PC-9 (cell line): ENCODE data around the gene CARNS1. TPM values are rescaled to one million over a fixed set of nuclear protein-coding genes. Genes with fewer than 3 reads are reported as not detected.
A peak's percentile ranks its signal among the peaks of the same experiment; 100 is the strongest.

Experiments
- BruUV-seq: library from RNA; stranded (reverse); fragments of 400-500 nt; replicated peaks from 2 replicates; lab custom pipeline; 2021; lab: Mats Ljungman, UMichigan
- CTCF ChIA-PET: fragments of 300-600 bp; sonication (Branson Sonifier 250); formaldehyde crosslinking; loops from one replicate; lab custom pipeline; 2022; ENCODE audit warnings: antibody characterized with exemption; lab: Charles Lee
- POLR2A ChIA-PET: fragments of 300-600 bp; sonication (Branson Sonifier 250); formaldehyde crosslinking; loops from one replicate; lab custom pipeline; 2022; ENCODE audit warnings: antibody characterized with exemption; ENCODE audit not compliant: unreplicated experiment; lab: Charles Lee
- DNase-seq, 2 experiments: peaks; one replicate each; pipeline versions ENCODE4 v3.0.0 to v3.0.0-alpha.2; 2015 to 2022; ENCODE audit warnings: mixed read lengths in 1 of 2
- H2AFZ ChIP-seq: fragments of 200-600 bp; sonication (generic); 2 replicates; pipeline ENCODE4 v1.8.1; 2017; ENCODE audit warnings: antibody characterized with exemption
- H3F3A ChIP-seq: fragments of 200-600 bp; sonication (generic); 2 replicates; pipeline ENCODE4 v1.8.1; 2017; ENCODE audit warnings: antibody characterized with exemption, mild to moderate bottlenecking, low read depth; ENCODE audit not compliant: insufficient read depth
- H3K27ac ChIP-seq: fragments of 200-600 bp; sonication (generic); 2 replicates; pipeline ENCODE4 v1.6.1; 2016; ENCODE audit warnings: mixed run types
- H3K27me3 ChIP-seq: fragments of 200-600 bp; sonication (generic); 2 replicates; pipeline ENCODE4 v1.6.1; 2016; ENCODE audit warnings: low read depth, mixed run types; ENCODE audit not compliant: insufficient read depth
- H3K36me3 ChIP-seq: fragments of 200-600 bp; sonication (generic); 2 replicates; pipeline ENCODE4 v1.6.1; 2016; ENCODE audit warnings: low read depth, mixed run types
- H3K4me1 ChIP-seq: fragments of 200-600 bp; sonication (generic); replicated peaks from 2 replicates; pipeline ENCODE4 v1.6.1; 2016; ENCODE audit warnings: mixed run types; ENCODE audit not compliant: insufficient read depth
- H3K4me2 ChIP-seq: fragments of 200-600 bp; sonication (generic); 2 replicates; pipeline ENCODE4 v1.6.1; 2017; ENCODE audit warnings: mixed run types
- H3K4me3 ChIP-seq: fragments of 200-600 bp; sonication (generic); 2 replicates; pipeline ENCODE4 v1.6.1; 2016; ENCODE audit warnings: mixed run types
- H3K79me2 ChIP-seq: fragments of 200-600 bp; sonication (generic); 2 replicates; pipeline ENCODE4 v1.6.1; 2017; ENCODE audit warnings: low read depth, mixed run types
- H3K9me2 ChIP-seq: fragments of 200-600 bp; sonication (generic); 2 replicates; pipeline ENCODE4 v1.8.1; 2017; ENCODE audit warnings: mild to moderate bottlenecking; ENCODE audit not compliant: insufficient read depth
- H3K9me3 ChIP-seq: fragments of 200-600 bp; sonication (generic); 2 replicates; pipeline ENCODE4 v1.8.1; 2016; ENCODE audit warnings: low read depth; ENCODE audit not compliant: insufficient read depth
- H4K20me1 ChIP-seq: fragments of 200-600 bp; sonication (generic); 2 replicates; pipeline ENCODE4 v1.8.1; 2017; ENCODE audit not compliant: insufficient read depth
- EZH2 ChIP-seq: fragments of 200-600 bp; sonication (generic); IDR thresholded peaks from 2 replicates; pipeline ENCODE4 v1.8.0; 2017; ENCODE audit warnings: antibody characterized with exemption, low read depth
- intact Hi-C: fragments of 100-400 bp; cut with micrococcal nuclease; formaldehyde crosslinking; loops from one replicate; pipeline ENCODE4 v1.10.0; 2022; ENCODE audit not compliant: unreplicated experiment
- total RNA-seq: library from RNA; stranded (reverse); gene quantifications from 2 replicates; pipeline ENCODE4 v1.2.3, GENCODE V29; 2021
- TF ChIP-seq, protein P1 (sequence below): fragments of 200-600 bp; sonication (generic); conservative IDR thresholded peaks from 2 replicates; pipeline ENCODE4 v1.6.1; 2017; ENCODE audit warnings: mixed run types, antibody characterized with exemption, mild to moderate bottlenecking, moderate library complexity

Gene CARNS1
- total RNA-seq, 1 experiment from 2014 or later: 0.15 TPM

- Histone ChIP-seq H3K79me2 (peaks cover 20% of the 10 kb centered on the region), H3K9me3 (no peaks in the 10 kb centered on the region), H3K27ac (no peak overlapping the region), H3K9me2 (no peaks in the 10 kb centered on the region), H3K4me3 (no peak overlapping the region), H3K4me1 (peaks cover 14% of the 10 kb centered on the region), H3K4me2 (no peak overlapping the region), H3F3A (peaks cover 26% of the 10 kb centered on the region; the same call in 1 of the 2 replicates), H3K27me3 (no peaks in the 10 kb centered on the region), H4K20me1 (peaks cover 3% of the 10 kb centered on the region; the same call in 1 of the 2 replicates), H2AFZ (no peak overlapping the region), H3K36me3 (0 out of 2 replicates have a peak, but pooled peaks cover 6% of the 10 kb centered on the region)
- POLR2A ChIA-PET: interaction anchor here (0.5 kb wide), 1 partner anchor 40 kb away, joined by 3 read pairs; no protein-coding TSS in a partner anchor
- no peak for DNase-seq
- CTCF ChIA-PET: no interaction called here
- no TSS peak for BruUV-seq
- no peak for TF ChIP-seq EZH2
- TF ChIP-seq, protein P1, sequence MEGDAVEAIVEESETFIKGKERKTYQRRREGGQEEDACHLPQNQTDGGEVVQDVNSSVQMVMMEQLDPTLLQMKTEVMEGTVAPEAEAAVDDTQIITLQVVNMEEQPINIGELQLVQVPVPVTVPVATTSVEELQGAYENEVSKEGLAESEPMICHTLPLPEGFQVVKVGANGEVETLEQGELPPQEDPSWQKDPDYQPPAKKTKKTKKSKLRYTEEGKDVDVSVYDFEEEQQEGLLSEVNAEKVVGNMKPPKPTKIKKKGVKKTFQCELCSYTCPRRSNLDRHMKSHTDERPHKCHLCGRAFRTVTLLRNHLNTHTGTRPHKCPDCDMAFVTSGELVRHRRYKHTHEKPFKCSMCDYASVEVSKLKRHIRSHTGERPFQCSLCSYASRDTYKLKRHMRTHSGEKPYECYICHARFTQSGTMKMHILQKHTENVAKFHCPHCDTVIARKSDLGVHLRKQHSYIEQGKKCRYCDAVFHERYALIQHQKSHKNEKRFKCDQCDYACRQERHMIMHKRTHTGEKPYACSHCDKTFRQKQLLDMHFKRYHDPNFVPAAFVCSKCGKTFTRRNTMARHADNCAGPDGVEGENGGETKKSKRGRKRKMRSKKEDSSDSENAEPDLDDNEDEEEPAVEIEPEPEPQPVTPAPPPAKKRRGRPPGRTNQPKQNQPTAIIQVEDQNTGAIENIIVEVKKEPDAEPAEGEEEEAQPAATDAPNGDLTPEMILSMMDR: no peak
- intact Hi-C loops: no loop called here
Observed at GRCh38 chr11:67398661-67399563, 16.6 kb upstream of the CARNS1 start.

DNA sequence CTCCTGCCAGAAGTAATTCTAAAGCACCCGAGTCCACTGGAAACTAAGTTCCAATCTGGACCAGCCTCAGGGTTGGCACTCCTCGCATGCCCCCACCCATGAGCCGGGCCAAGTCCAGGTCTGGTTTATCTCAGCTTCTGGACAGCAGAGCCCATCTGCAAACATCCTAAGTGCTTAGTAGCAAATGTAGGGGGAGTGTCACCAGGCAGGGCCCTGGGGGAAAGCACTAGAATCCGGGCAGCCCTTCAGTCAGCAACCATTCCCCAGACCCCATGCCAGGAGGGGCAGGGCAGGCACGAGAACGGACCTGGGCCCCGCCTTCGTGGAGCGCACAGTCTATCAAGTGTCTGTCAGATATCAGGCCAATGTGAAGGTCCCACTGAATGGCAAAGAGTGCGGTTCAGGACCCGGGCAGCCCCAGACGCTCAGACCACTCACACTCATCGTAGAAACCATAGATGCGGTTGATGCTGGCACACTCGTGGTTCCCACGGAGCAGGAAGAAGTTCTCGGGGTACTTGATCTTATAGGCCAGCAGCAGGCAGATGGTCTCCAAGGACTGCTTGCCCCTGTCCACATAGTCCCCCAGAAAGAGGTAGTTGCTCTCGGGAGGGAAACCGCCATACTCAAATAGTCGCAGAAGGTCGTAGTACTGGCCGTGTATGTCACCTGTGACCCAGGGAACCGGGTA lies 15.1 kb upstream of the CARNS1 start:
- DNase-seq: no peak
- Histone ChIP-seq H3K36me3 (0 out of 2 replicates have a peak, but pooled peaks cover 6% of the 10 kb centered on the region), H3K4me1 (peaks cover 14% of the 10 kb centered on the region), H2AFZ (no peak overlapping the region), H3K9me2 (no peaks in the 10 kb centered on the region), H3K9me3 (no peaks in the 10 kb centered on the region), H3K4me2 (peak overlapping the region; percentile 87), H3K79me2 (peaks cover 20% of the 10 kb centered on the region), H3F3A (peaks cover 20% of the 10 kb centered on the region; the same call in 1 of the 2 replicates), H4K20me1 (peaks cover 3% of the 10 kb centered on the region; the same call in 1 of the 2 replicates), H3K4me3 (peak overlapping the region; percentile 99), H3K27ac (no peak overlapping the region), H3K27me3 (no peaks in the 10 kb centered on the region)
- ChIA-PET POLR2A (no interaction called here), CTCF (interaction anchor here (1.3 kb wide), 1 partner anchor 67 kb away, joined by 9 read pairs; the partner anchor contains the start of gene TMEM134)
- TSS peak; percentile 37 for BruUV-seq
- intact Hi-C loops: loop anchor here (2.0 kb wide), 2 partner anchors 68 to 106 kb away; partner anchors contain the start of gene TMEM134
- TF ChIP-seq, protein P1: no peak
- no peak for TF ChIP-seq EZH2
